Activated naive CD4-positive, alpha-beta T cell treated with anti-CD3 and anti-CD28 coated beads, Interleukin-2, amount 50 U/mL, for 24 hours (primary cell): ENCODE data around the gene ARID3B.
"Not testable (repeated sequence)": the region's sequence is repeated elsewhere in the genome, so short reads cannot be mapped to it uniquely, and the experiment has no call there.

Experiments
- H3K27ac Mint-ChIP-seq: one replicate; pipeline ENCODE4 v1.8.0; 2021; ENCODE audit warnings: mild to moderate bottlenecking, mixed read lengths
- H3K27me3 Mint-ChIP-seq: one replicate; pipeline ENCODE4 v1.8.0; 2021; ENCODE audit warnings: mixed read lengths
- H3K36me3 Mint-ChIP-seq: one replicate; pipeline ENCODE4 v1.8.0; 2021; ENCODE audit warnings: mixed read lengths
- H3K4me1 Mint-ChIP-seq: one replicate; pipeline ENCODE4 v1.8.0; 2021; ENCODE audit warnings: mixed read lengths
- H3K4me3 Mint-ChIP-seq: one replicate; pipeline ENCODE4 v1.8.0; 2021; ENCODE audit warnings: mild to moderate bottlenecking, mixed read lengths
- H3K9me3 Mint-ChIP-seq: one replicate; pipeline ENCODE4 v1.8.0; 2021; ENCODE audit warnings: mixed read lengths

Gene ARID3B

GRCh38 chr15:74578496-74578994, 37.5 kb downstream of the ARID3B start:
- no peak overlapping the region for H3K27ac Mint-ChIP-seq
- no peak overlapping the region for H3K4me3 Mint-ChIP-seq

DNA sequence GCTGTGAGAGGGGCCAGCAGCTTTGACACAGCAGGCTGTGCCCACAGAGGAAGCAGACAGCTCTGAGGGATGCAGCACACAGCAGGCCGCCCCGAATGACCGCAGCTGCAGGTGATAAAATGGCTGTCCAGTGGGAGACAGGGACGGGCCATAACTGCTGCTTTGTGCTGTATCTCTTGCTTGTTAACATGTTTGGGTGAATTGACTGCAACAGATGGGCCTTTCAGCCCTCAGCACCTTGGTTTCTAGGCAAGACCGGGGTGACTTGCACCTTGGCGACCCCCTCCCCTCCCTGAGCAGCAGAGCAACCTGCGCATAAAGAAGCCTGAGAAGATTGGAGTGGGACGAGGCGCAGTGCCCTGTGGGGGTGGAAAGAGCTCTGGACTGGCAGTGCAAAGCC, 38.0 kb downstream of the ARID3B start:
- H3K4me3 Mint-ChIP-seq = no peak overlapping the region
- no peaks in the 10 kb centered on the region for H3K9me3 Mint-ChIP-seq
- H3K4me1 Mint-ChIP-seq = no peaks in the 10 kb centered on the region
- H3K27me3 Mint-ChIP-seq = no peaks in the 10 kb centered on the region
- H3K36me3 Mint-ChIP-seq = peaks cover 5% of the 10 kb centered on the region
- no peak overlapping the region for H3K27ac Mint-ChIP-seq

More at GRCh38 chr15:74578496-74578994, 37.5 kb downstream of the ARID3B start:
- Mint-ChIP-seq H3K36me3 (peaks cover 6% of the 10 kb centered on the region), H3K27me3 (no peaks in the 10 kb centered on the region), H3K4me1 (no peaks in the 10 kb centered on the region), H3K9me3 (no peaks in the 10 kb centered on the region)

DNA sequence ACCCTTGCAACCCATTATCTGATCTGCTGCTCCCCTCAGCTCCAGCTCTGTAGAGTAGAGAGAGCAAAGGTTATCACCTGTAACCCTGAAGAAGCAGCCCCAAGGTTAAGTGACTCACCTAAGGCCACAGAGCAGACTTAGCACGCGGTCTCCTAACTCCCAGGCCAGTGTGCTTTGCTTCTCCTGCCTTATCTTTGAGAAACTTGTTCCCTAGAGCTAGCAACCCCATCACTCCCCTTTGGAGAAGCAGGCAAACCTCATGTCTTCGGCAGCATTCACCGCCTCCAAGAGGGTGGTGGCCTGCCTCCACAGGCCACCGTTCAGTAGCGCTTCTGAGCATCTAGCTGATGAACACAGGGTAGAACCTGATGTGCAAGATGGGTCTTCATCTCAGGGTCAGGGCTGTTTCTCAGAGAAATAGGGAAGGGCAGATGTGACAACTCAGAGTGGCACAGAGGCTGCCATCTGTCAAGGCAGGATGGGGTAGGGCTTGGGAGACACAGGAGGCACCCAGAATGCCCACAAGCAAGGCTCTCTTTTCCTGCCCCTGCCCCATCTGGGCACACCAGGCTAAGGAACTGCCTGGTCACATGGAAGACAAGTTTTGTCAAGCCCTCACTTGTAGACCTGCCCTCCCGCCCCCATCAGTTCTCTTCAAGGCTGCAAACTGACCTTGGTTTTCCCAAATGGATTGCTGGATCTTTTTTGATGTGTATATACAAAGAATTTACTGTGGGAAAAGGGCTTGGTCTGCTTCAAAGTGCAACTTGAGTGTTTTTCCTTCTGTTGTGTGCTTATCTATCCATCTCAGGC, 39.7 kb downstream of the ARID3B start:
- peaks cover 3% of the 10 kb centered on the region for H3K36me3 Mint-ChIP-seq
- no peak overlapping the region for H3K4me3 Mint-ChIP-seq
- no peak overlapping the region for H3K27ac Mint-ChIP-seq

GRCh38 chr15:74584204-74584603, 43.2 kb downstream of the ARID3B start:
- no peak overlapping the region for H3K27ac Mint-ChIP-seq

More for the DNA sequence above, 39.7 kb downstream of the ARID3B start:
- no peaks in the 10 kb centered on the region for H3K9me3 Mint-ChIP-seq
- H3K4me1 Mint-ChIP-seq = no peaks in the 10 kb centered on the region
- H3K27me3 Mint-ChIP-seq = no peaks in the 10 kb centered on the region

GRCh38 chr15:74584779-74585178, 43.8 kb downstream of the ARID3B start:
- peaks cover 4% of the 10 kb centered on the region for H3K36me3 Mint-ChIP-seq

More at GRCh38 chr15:74584204-74584603, 43.2 kb downstream of the ARID3B start:
- no peaks in the 10 kb centered on the region for H3K4me1 Mint-ChIP-seq
- no peaks in the 10 kb centered on the region for H3K9me3 Mint-ChIP-seq
- H3K27me3 Mint-ChIP-seq = no peaks in the 10 kb centered on the region
- H3K36me3 Mint-ChIP-seq = peaks cover 4% of the 10 kb centered on the region
- no peak overlapping the region for H3K4me3 Mint-ChIP-seq

GRCh38 chr15:74585191-74585590, 44.2 kb downstream of the ARID3B start:
- peaks cover 5% of the 10 kb centered on the region for H3K36me3 Mint-ChIP-seq
- H3K4me1 Mint-ChIP-seq = no peaks in the 10 kb centered on the region
- H3K4me3 Mint-ChIP-seq = no peak overlapping the region
- H3K9me3 Mint-ChIP-seq = no peaks in the 10 kb centered on the region
- H3K27me3 Mint-ChIP-seq = no peaks in the 10 kb centered on the region
- no peak overlapping the region for H3K27ac Mint-ChIP-seq

More at GRCh38 chr15:74584779-74585178, 43.8 kb downstream of the ARID3B start:
- no peak overlapping the region for H3K27ac Mint-ChIP-seq
- H3K27me3 Mint-ChIP-seq = no peaks in the 10 kb centered on the region
- H3K4me1 Mint-ChIP-seq = no peaks in the 10 kb centered on the region
- H3K4me3 Mint-ChIP-seq = no peak overlapping the region
- H3K9me3 Mint-ChIP-seq = no peaks in the 10 kb centered on the region

GRCh38 chr15:74585857-74586256, 44.8 kb downstream of the ARID3B start:
- peaks cover 6% of the 10 kb centered on the region for H3K36me3 Mint-ChIP-seq
- H3K4me1 Mint-ChIP-seq = no peaks in the 10 kb centered on the region
- H3K27me3 Mint-ChIP-seq = no peaks in the 10 kb centered on the region
- no peaks in the 10 kb centered on the region for H3K9me3 Mint-ChIP-seq
- H3K27ac Mint-ChIP-seq = no peak overlapping the region
- no peak overlapping the region for H3K4me3 Mint-ChIP-seq

DNA sequence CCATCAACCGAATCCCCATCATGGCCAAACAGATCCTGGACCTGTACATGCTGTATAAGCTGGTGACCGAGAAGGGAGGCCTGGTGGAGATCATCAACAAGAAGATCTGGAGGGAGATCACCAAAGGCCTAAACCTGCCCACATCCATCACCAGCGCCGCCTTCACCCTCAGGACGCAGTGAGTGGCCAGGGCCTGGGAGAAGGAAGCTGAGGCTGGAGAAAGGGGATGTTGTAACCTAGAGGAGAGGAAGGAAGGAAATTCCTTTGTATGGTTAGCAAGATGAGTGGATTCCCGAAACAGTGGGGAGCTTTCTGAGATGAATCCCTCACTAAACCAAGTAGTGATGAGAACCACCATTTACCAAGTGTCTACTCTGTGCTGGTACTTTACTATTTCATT, 48.8 kb downstream of the ARID3B start:
- H3K27me3 Mint-ChIP-seq = no peaks in the 10 kb centered on the region
- H3K4me1 Mint-ChIP-seq = no peaks in the 10 kb centered on the region
- H3K27ac Mint-ChIP-seq = no peak overlapping the region
- peaks cover 6% of the 10 kb centered on the region for H3K36me3 Mint-ChIP-seq
- H3K9me3 Mint-ChIP-seq = no peaks in the 10 kb centered on the region
- no peak overlapping the region for H3K4me3 Mint-ChIP-seq

- no peaks in the 10 kb centered on the region for H3K27me3 Mint-ChIP-seq
- no peaks in the 10 kb centered on the region for H3K9me3 Mint-ChIP-seq
- H3K4me3 Mint-ChIP-seq = no peak overlapping the region
- no peak overlapping the region for H3K27ac Mint-ChIP-seq
- H3K4me1 Mint-ChIP-seq = no peaks in the 10 kb centered on the region
- peaks cover 2% of the 10 kb centered on the region for H3K36me3 Mint-ChIP-seq
Measured at GRCh38 chr15:74592222-74592621, 51.2 kb downstream of the ARID3B start.

GRCh38 chr15:74593122-74593521, 52.1 kb downstream of the ARID3B start:
- H3K36me3 Mint-ChIP-seq = peaks cover 2% of the 10 kb centered on the region
- H3K9me3 Mint-ChIP-seq = no peaks in the 10 kb centered on the region
- H3K4me1 Mint-ChIP-seq = peaks cover 5% of the 10 kb centered on the region
- no peak overlapping the region for H3K4me3 Mint-ChIP-seq
- no peaks in the 10 kb centered on the region for H3K27me3 Mint-ChIP-seq
- no peak overlapping the region for H3K27ac Mint-ChIP-seq

DNA sequence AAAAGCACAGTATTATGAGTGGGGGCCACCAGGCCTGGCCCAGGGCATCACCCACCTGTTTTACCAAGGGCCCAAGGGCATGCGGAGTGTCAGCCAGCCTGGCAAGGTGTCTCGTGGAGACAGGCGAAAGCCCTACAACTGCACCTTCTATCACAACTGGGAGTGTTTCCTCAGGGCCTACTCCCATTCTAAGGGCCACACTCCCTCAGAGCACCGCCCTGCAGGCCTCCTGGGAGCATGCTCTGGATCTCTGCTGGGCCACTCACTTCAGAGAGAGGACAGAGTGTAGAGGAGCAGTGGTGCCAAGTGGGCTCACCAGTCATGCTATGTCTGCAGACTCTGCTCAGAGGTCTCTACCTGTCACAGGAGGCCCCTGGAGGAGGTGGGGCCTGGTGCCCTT, 53.4 kb downstream of the ARID3B start:
- H3K27ac Mint-ChIP-seq = no peak overlapping the region
- H3K36me3 Mint-ChIP-seq = peaks cover 2% of the 10 kb centered on the region
- H3K9me3 Mint-ChIP-seq = no peaks in the 10 kb centered on the region
- no peak overlapping the region for H3K4me3 Mint-ChIP-seq
- H3K4me1 Mint-ChIP-seq = peaks cover 18% of the 10 kb centered on the region
- no peaks in the 10 kb centered on the region for H3K27me3 Mint-ChIP-seq

DNA sequence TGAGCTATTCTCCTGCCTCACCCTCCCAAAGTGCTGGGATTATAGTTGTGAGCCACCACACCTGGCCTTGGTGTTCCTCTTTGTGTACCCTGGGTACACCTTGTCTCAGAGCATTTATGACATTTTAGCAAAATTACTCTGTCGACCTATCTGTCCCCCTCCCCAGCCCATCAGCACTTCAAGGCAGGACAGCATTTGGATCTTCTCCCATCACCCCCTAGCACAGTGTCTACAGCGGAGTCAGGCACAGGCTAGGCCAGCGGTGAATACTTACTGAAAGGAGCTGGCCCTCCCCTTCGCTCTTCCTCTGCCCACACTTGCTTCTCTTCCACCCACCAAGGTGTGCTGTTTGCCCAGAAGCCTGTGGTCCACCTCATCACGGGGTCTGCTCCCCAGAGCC, 54.3 kb downstream of the ARID3B start:
- Mint-ChIP-seq H3K9me3 (no peaks in the 10 kb centered on the region), H3K27me3 (no peaks in the 10 kb centered on the region), H3K27ac (no peak overlapping the region), H3K4me1 (peaks cover 21% of the 10 kb centered on the region), H3K4me3 (no peak overlapping the region), H3K36me3 (peaks cover under 1% of the 10 kb centered on the region)

DNA sequence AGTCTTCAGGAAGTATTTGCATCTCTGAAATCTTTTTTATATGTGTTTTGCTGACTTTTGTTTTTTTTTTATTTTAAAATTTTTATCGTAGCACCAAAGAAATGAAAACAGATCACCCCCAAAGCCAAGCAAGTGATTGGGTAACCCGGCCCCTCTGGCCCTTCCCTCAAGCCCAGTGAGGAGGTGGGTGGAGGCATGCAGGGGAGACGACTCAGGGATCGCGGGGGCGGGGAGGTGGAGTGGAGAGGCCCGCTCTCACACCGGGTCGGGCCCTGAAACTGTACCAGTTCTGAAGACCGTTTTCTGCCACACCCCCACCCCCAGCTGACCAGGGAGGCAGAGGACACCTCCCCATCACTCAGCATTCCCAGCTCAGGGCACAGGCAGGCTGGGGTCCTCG, 55.7 kb downstream of the ARID3B start:
- H3K4me1 Mint-ChIP-seq = peaks cover 21% of the 10 kb centered on the region
- not testable (repeated sequence) for H3K36me3 Mint-ChIP-seq, H3K27me3 Mint-ChIP-seq, H3K9me3 Mint-ChIP-seq, H3K27ac Mint-ChIP-seq, H3K4me3 Mint-ChIP-seq

- H3K4me3 Mint-ChIP-seq, H3K9me3 Mint-ChIP-seq, H3K27ac Mint-ChIP-seq, H3K36me3 Mint-ChIP-seq, H3K27me3 Mint-ChIP-seq: not testable (repeated sequence)
- H3K4me1 Mint-ChIP-seq = peaks cover 21% of the 10 kb centered on the region
Measured at GRCh38 chr15:74597146-74597705, 56.2 kb downstream of the ARID3B start.

DNA sequence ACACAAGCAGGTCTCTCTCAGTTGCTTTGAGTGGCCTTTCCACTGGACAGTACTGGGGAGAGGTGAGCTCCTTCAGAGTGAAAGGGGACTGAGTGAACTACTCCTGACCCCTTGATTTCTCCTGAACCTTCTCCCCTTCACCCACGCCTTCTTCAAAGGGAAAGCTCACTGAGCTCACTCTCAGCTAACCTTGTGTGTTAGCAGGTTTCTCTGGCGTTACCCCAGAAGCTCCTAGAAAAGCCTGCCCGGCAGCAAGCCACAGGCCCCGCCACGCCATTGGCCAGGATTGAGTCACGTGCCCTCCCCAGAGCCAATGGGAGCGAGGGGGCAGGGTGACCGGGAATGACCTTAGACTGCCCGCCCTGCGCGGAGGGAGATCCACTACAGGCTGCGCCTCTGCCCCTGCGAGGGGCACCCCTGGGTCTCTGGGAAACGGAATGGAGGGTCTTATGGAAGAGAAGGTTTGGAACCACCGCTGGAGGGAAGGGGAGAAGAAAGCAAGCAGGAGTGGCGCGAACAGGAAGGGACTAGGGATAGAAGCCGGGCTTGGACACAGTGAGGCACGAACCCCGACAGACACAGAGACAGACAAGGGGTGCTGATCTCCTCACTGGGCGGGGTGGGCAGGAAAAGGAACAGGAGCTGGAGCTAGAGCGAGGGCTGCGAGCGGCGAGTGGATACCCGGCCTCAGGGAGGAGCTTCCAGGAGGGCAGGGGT, 57.3 kb downstream of the ARID3B start:
- no peaks in the 10 kb centered on the region for H3K27me3 Mint-ChIP-seq
- peaks cover 21% of the 10 kb centered on the region for H3K4me1 Mint-ChIP-seq
- peak overlapping the region; percentile 99 for H3K27ac Mint-ChIP-seq
- no peaks in the 10 kb centered on the region for H3K9me3 Mint-ChIP-seq
- H3K36me3 Mint-ChIP-seq = no peaks in the 10 kb centered on the region
- H3K4me3 Mint-ChIP-seq = peak overlapping the region; percentile 97

DNA sequence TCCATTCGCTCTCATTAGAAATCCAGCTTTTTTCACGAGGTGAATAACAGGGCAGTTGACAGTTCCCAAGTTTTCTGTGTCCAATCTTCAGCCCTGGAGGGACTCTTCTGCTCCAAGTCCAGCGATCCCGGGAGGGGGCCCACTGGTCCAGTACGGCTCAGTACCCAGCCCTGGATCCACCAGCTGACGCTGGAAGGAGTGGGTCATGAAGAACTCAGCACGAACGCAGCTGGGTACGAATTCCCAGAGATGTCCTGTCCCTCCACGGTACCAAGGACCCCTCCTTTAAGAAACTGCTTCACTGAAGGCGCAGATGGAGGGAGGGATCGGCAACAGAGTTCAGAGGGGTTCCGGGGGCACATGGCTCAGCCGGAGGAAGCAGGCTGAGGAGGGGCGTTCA, 58.1 kb downstream of the ARID3B start:
- H3K36me3 Mint-ChIP-seq = no peaks in the 10 kb centered on the region
- peak overlapping the region; percentile 97 for H3K4me3 Mint-ChIP-seq
- no peaks in the 10 kb centered on the region for H3K27me3 Mint-ChIP-seq
- H3K4me1 Mint-ChIP-seq = peaks cover 21% of the 10 kb centered on the region
- no peaks in the 10 kb centered on the region for H3K9me3 Mint-ChIP-seq
- H3K27ac Mint-ChIP-seq = no peak overlapping the region
